ACC112 (cell line): ENCODE results near the gene AUP1.

Experiments
- H2AFZ ChIP-seq: fragments of 200-600 bp; sonication (generic); one replicate; pipeline ENCODE4 v1.6.0; 2017; ENCODE audit warnings: antibody characterized with exemption, low read length; ENCODE audit not compliant: unreplicated experiment
- H3K27ac ChIP-seq: fragments of 200-600 bp; sonication (generic); 2 replicates; pipeline ENCODE4 v1.5.1; 2014; ENCODE audit warnings: low read depth, mild to moderate bottlenecking, antibody characterized with exemption, low read length, moderate library complexity
- H3K27me3 ChIP-seq: fragments of 200-600 bp; sonication (generic); 2 replicates; pipeline ENCODE4 v1.6.1; 2014; ENCODE audit warnings: mild to moderate bottlenecking, antibody characterized with exemption, low read length, moderate library complexity, mixed read lengths; ENCODE audit not compliant: insufficient read depth
- H3K36me3 ChIP-seq: fragments of 200-600 bp; sonication (generic); 2 replicates; pipeline ENCODE4 v1.6.1; 2016; ENCODE audit warnings: mild to moderate bottlenecking, antibody characterized with exemption, low read length, moderate library complexity, mixed read lengths; ENCODE audit not compliant: insufficient read depth
- H3K4me1 ChIP-seq: fragments of 200-600 bp; sonication (generic); one replicate; pipeline ENCODE4 v1.6.1; 2016; ENCODE audit warnings: low read length, mixed read lengths; ENCODE audit not compliant: insufficient read depth, unreplicated experiment, control insufficient read depth
- H3K4me3 ChIP-seq: fragments of 200-600 bp; sonication (generic); 2 replicates; pipeline ENCODE4 v1.5.1; 2014; ENCODE audit warnings: mild to moderate bottlenecking, low read depth, low read length
- H3K79me2 ChIP-seq: fragments of 200-600 bp; sonication (generic); one replicate; pipeline ENCODE4 v1.6.0; 2016; ENCODE audit warnings: low read length; ENCODE audit not compliant: control insufficient read depth, unreplicated experiment, insufficient read depth

AUP1 gene

GRCh38 chr2:74529357-74530238 is at the start of gene AUP1, which contains the start of gene HTRA2:
Gene AUP1, minus strand, starts transcription at chr2:74529706. Its CDS starts 77 bp downstream, at chr2:74529629.
Gene HTRA2, plus strand, starts transcription at chr2:74529933. Its CDS starts 74 bp downstream, at chr2:74530007.
- H3K27me3 ChIP-seq = no peaks in the 10 kb centered on the region
- H3K36me3 ChIP-seq = peaks cover 17% of the 10 kb centered on the region; the same call in 1 of the 2 replicates
- peak within 1 kb of the TSS; percentile 67 for H3K27ac ChIP-seq
- H3K79me2 ChIP-seq = peaks cover 37% of the 10 kb centered on the region
- H3K4me3 ChIP-seq = peak within 1 kb of the TSS; percentile 96
- peak within 1 kb of the TSS; percentile 58 for H2AFZ ChIP-seq
- peaks cover 22% of the 10 kb centered on the region for H3K4me1 ChIP-seq

- Histone ChIP-seq H2AFZ (no peak overlapping the region), H3K27me3 (no peaks in the 10 kb centered on the region), H3K79me2 (no peaks in the 10 kb centered on the region), H3K36me3 (no peaks in the 10 kb centered on the region), H3K27ac (no peak overlapping the region), H3K4me3 (no peak overlapping the region), H3K4me1 (peaks cover 49% of the 10 kb centered on the region)
These were observed 48.9 kb upstream of the AUP1 start for GRCh38 chr2:74578408-74578807.

- Histone ChIP-seq H3K36me3 (no peaks in the 10 kb centered on the region), H3K27me3 (no peaks in the 10 kb centered on the region), H3K79me2 (no peaks in the 10 kb centered on the region), H3K27ac (peak overlapping the region; percentile 55), H3K4me3 (no peak overlapping the region), H2AFZ (peak overlapping the region; percentile 77), H3K4me1 (peaks cover 49% of the 10 kb centered on the region)
These were observed 47.9 kb upstream of the AUP1 start for GRCh38 chr2:74577448-74577847.

GRCh38 chr2:74576863-74577229 is 47.3 kb upstream of the AUP1 start:
- Histone ChIP-seq H2AFZ (no peak overlapping the region), H3K27ac (peak overlapping the region; percentile 55), H3K27me3 (no peaks in the 10 kb centered on the region), H3K36me3 (no peaks in the 10 kb centered on the region), H3K4me1 (peaks cover 49% of the 10 kb centered on the region), H3K4me3 (no peak overlapping the region), H3K79me2 (no peaks in the 10 kb centered on the region)

GRCh38 chr2:74576211-74576862 is 46.8 kb upstream of the AUP1 start:
- H3K4me3 ChIP-seq = no peak overlapping the region
- H3K27me3 ChIP-seq = no peaks in the 10 kb centered on the region
- no peaks in the 10 kb centered on the region for H3K79me2 ChIP-seq
- H3K36me3 ChIP-seq = no peaks in the 10 kb centered on the region
- H2AFZ ChIP-seq = no peak overlapping the region
- H3K27ac ChIP-seq = peak overlapping the region; percentile 55
- H3K4me1 ChIP-seq = peaks cover 49% of the 10 kb centered on the region

GRCh38 chr2:74575320-74575719 is 45.8 kb upstream of the AUP1 start:
- Histone ChIP-seq H3K36me3 (no peaks in the 10 kb centered on the region), H3K79me2 (no peaks in the 10 kb centered on the region), H2AFZ (no peak overlapping the region), H3K27ac (peak overlapping the region; percentile 85), H3K4me3 (no peak overlapping the region), H3K4me1 (peaks cover 53% of the 10 kb centered on the region), H3K27me3 (no peaks in the 10 kb centered on the region)

GRCh38 chr2:74573747-74574562 is 44.4 kb upstream of the AUP1 start:
- Histone ChIP-seq H3K27me3 (no peaks in the 10 kb centered on the region), H3K36me3 (no peaks in the 10 kb centered on the region), H3K79me2 (no peaks in the 10 kb centered on the region), H3K27ac (peak overlapping the region; percentile 85), H3K4me3 (peak overlapping the region; percentile 70), H2AFZ (peak overlapping the region; percentile 57), H3K4me1 (peaks cover 61% of the 10 kb centered on the region)

GRCh38 chr2:74572178-74572925 is 42.8 kb upstream of the AUP1 start:
- Histone ChIP-seq H3K27me3 (no peaks in the 10 kb centered on the region), H3K4me3 (no peak overlapping the region), H3K79me2 (no peaks in the 10 kb centered on the region), H3K27ac (peak overlapping the region; percentile 44), H3K36me3 (no peaks in the 10 kb centered on the region), H3K4me1 (peaks cover 70% of the 10 kb centered on the region), H2AFZ (no peak overlapping the region)

GRCh38 chr2:74571058-74571457 is 41.6 kb upstream of the AUP1 start:
- Histone ChIP-seq H3K27me3 (no peaks in the 10 kb centered on the region), H3K4me3 (no peak overlapping the region), H3K79me2 (no peaks in the 10 kb centered on the region), H3K4me1 (peaks cover 69% of the 10 kb centered on the region), H3K36me3 (no peaks in the 10 kb centered on the region), H3K27ac (no peak overlapping the region), H2AFZ (no peak overlapping the region)

GRCh38 chr2:74569686-74570085 is 40.2 kb upstream of the AUP1 start:
- Histone ChIP-seq H3K79me2 (no peaks in the 10 kb centered on the region), H3K4me1 (peaks cover 65% of the 10 kb centered on the region), H3K36me3 (no peaks in the 10 kb centered on the region), H2AFZ (no peak overlapping the region), H3K4me3 (no peak overlapping the region), H3K27me3 (no peaks in the 10 kb centered on the region), H3K27ac (peak overlapping the region; percentile 100; the same call in 1 of the 2 replicates)
